Non-pigmented ciliary epithelial cell (primary cell): ENCODE measurements around the gene DLX2.

Experiments used
- DNase-seq: peaks from one replicate; pipeline ENCODE4 v3.0.0-alpha.2; 2010; ENCODE audit warnings: low read depth

Gene DLX2

DNA sequence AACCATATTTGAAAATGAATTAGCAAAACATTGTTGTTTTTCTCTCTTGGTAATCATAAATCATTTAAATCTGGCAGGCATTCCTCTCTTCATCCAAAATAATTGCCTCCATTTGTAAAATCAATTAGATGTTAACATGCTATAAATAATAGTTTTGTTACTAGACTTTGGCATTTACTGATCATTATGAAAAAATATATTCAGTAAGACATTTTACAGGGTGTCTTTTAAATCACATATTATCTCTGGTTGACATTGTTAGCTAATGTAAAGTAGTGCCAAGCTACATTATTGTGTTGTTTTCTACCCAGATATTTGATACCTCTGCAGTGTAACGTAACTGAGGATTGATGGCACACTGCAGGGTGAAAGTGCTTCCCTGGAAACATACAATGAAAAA is 49.2 kb downstream of the DLX2 start:
- DNase-seq: no peak

DNA sequence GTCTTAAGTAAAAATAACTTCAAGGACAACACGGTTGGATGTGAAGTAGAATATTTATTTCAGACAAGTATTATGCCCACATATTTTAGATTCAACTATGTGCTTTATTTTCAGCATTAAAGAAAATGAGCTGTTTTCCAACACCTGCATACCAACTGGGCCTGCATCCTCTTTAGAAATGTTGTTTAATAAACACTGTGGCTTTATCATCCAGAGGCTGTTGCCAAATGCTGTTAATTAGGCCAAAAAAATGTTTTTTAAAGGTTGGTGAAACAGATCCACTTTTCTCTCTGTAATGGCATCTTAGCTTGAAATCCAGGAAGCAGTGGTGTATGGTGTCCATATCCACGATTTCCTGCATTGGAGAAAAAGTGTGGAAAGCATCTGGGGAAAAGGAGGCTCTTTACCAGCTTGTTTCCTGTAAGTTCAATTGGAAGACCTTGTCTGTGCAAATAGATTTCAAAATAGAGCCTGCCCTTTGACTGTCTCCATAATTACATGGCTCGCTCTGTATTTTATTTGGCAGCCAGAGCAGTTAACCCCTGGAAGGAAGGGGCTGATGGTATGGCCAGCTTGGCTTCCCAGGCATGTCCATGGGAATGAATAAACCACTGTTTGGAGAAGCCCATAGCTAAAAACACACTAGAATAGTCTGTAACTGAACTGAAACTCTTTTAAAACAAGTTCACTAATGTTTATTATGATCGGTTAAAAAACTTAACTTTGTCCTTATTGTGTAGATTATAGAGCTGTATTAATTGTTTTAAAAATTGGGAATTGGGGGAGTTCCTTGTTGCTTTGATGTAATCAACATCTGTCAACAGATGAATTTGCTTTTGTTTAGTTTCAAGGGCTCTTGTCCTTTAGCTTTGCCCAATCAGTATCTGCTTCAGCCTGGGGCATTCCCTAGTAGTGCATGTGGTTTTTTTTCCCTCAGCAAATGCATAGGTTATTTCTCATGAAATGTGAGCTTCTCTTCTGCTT is 50.4 kb downstream of the DLX2 start:
- no peak for DNase-seq

DNA sequence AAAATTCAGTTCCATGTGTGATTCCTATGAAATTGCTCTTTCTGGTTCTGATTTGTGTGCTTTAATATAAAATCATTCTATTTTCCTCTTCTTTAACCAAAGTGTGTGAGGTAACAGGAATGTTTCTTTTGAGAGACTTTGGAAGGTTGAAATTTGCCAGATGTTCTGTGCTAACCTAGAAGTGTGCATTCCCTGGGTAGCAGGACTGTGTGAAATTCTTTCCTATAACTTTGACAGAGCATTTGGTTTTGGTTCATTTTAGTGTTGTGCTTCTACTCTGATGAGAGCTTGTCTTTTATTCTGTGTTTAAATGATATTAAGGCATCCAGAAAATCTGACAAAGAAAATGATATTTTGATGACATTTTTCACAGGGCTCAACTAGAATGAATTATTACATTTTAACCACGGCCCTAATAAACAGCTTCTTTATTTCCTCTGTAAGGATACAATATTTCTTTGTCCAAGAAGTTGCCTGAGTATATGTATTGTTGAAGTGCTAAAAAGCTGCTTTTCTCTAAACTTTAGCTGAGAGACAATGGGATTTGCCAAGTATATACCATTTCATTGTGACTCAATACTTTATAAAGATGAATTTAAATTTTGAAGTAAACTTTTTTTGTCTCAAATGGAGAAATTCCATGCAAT is 52.1 kb downstream of the DLX2 start:
- no peak for DNase-seq

DNA sequence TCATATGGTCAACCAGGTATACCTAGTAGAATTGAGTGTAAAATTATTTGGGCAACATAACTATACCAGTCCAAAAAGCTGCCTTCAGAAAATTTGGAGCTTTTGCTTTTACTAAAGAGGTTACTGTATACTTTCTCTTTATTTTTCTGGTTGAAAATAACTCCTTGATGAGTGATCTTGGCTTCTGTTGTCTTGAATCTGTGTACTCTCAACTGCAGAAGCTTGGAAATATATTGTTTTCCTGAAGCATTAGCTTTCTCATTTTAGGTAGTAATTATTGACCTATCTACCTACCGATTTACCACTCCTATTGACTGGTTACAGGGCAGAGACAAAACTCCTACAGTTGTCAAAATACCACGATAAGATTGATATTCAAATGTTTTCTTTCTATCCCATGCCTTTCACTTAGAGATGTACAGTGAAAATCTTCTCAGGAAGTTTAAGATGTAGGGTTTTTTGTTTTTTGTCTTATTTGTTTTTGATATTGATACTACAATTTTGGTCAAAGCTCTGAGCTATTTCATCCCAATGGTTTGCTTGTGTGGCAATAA is 53.1 kb downstream of the DLX2 start:
- no peak for DNase-seq
